HG03520 (cell line): ENCODE results near the gene PRMT6.
"Not testable (repeated sequence)": the region's sequence is repeated elsewhere in the genome, so short reads cannot be mapped to it uniquely, and the experiment has no call there.

Experiments used
- ATAC-seq: cut with Tn5 transposase; IDR thresholded peaks from one replicate; pipeline ENCODE4 v1.9.1; 2021; ENCODE audit warnings: mild to moderate bottlenecking, moderate library complexity; ENCODE audit not compliant: unreplicated experiment

PRMT6 gene

DNA sequence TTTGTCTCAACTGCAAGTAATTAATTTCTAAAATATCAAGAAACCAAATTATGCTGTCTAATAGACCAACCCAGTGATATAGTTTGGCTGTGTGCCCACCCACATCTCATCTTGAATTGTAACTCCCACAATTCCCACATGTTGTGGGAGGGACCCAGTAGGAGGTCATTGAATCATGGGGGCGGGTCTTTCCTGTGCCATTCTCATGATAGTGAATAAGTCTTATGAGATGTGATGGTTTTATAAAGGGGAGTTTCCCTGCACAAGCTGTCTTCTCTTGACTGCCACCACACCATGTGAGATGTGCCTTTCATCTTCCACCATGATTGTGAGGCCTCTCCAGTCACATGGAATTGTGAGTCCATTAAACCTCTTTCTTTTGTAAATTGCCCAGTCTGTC, 36.9 kb downstream of the PRMT6 start:
- ATAC-seq, result not testable (repeated sequence)

DNA sequence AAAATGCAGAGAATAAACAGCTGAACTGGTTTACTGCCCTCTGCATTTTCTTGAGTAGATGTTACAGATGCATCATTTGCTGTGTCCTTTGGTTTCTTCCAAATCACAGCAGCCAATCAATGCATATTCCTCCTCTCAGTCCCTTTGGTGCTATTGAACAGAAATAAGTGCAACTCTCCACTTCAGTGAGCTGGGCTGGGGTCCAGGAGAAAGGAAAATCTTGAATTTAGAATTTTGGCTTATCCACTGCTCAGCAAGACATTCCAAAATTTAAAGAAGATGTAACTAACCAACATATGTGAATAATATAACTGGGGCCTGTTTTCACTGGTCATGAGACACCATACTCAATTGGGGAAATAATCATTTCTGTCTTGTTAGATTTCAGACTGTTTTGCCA, 39.2 kb downstream of the PRMT6 start:
- no peak for ATAC-seq

DNA sequence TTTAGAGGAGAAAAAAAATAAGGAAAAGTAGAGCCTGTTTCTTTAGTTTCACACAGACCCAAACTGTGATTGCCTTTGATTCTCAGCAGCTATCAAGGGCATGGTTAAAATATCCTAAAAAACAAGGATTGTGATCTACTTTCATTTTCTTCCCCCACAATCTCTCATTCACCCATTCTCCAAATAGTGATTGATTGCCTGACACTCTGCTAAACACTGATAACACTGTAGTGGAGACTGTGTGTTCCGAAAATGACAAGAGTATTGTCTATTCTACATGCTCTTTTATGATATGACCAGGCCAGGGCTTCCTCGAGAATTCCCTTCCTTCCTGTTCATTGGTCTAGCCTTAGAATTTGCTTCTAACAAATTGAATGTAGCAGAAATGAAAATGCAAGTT, 40.2 kb downstream of the PRMT6 start:
- no peak for ATAC-seq

GRCh38 chr1:107098961-107099360, 42.5 kb downstream of the PRMT6 start:
- no peak for ATAC-seq

DNA sequence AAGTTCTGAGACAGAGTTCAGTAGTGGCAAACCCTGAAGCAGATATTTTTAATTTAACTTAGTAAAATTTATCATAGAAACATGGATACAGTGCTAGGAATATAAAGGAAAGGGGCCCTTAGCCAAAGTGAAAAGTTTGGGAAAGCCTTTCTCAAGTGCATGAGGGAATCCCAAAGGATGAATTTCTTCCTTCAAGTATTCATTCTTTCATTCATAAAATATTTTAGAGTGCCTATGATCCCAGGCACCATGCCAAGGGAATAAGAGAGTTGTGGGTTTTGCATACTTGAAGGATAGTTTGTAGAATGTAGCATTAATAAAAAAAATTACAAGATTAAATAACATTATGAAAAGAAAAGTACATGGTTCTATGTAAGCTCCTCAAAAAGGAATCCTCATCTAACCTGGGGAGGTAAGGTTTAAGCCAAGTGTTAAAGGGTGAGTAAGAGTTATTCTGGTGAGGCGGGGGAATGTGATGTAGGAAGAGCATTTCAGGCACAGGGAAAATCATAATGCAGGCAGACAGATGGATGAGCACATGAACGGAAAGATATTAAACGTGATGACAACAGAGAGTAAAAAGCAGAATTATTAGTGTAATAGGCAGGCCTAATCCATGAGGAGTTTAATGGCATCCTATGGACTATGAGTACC, 44.0 kb downstream of the PRMT6 start:
- ATAC-seq, result no peak

DNA sequence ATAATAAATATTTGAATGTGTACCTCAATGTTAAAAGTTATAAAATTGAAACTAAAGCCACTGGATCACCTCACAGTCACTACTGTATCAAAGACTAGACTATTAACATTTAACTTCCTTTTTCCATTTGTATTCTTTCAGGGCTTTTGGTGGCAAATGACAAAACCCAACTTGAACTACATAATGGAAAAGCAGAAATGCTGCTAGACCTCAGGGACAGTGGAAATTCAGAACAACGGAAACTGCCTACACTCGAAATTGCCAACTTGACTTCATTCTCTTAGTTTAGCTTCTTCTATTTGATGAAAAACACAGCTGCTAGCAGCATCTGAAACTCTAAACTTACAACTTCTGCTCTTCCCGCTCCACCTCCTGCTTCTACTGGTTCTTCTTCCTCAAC, 49.4 kb downstream of the PRMT6 start:
- ATAC-seq, result no peak
